Raji (cell line): ENCODE measurements around the gene TAMM41.

Experiments
- POLR2A ChIP-seq: IDR thresholded peaks from 2 replicates; pipeline ENCODE4 v1.6.1; 2011; ENCODE audit warnings: low read depth, low read length, control low read depth; ENCODE audit not compliant: insufficient read depth

The TAMM41 gene

GRCh38 chr3:11846281-11847266 is at the start of gene TAMM41:
Gene TAMM41 (minus strand): TSS chr3:11846885. CDS start chr3:11846636, 249 bp downstream.
- TF ChIP-seq POLR2A = peak; percentile 96

- no peak for TF ChIP-seq POLR2A
Observed at GRCh38 chr3:11878837-11879236, 32.2 kb upstream of the TAMM41 start.

DNA sequence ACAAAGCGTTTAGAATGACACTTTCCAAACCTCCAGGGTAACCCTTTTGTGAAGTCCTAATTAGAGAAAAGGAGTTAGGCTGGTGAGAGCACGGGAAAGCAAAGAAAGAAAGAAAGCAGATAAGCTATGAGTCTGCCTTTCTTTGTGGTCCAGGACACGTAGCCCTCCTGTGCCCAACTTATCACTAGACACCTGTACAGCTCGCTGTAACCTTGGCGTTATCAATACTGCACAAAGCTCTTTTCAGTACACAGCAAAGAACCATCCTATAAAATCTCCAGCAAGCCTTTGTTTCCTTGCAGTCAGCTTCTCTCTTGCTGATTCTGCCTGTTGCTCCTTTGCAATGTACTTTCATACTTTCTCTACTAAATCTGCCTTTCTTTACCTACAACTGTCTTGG is 6.8 kb upstream of the TAMM41 start:
- TF ChIP-seq POLR2A = no peak

DNA sequence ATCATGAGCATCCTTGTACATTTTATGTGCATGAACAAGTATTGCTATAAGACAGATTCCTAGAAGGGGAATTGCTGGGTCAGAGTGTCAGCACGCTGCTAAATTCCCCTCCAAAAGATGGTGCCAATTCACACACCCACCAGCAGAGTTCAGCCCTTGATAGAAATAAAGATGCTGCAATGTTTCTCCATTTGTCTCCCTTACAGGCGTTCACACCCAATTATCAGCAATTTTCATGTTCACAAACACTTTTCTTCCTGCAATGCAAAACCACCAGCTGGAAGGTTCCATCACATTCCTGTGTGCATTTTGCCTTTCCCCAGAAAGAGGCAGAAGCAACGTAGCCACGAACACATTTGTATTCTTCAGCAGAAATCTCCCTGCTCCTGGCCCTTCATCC is 3.3 kb upstream of the TAMM41 start:
- TF ChIP-seq POLR2A = no peak

DNA sequence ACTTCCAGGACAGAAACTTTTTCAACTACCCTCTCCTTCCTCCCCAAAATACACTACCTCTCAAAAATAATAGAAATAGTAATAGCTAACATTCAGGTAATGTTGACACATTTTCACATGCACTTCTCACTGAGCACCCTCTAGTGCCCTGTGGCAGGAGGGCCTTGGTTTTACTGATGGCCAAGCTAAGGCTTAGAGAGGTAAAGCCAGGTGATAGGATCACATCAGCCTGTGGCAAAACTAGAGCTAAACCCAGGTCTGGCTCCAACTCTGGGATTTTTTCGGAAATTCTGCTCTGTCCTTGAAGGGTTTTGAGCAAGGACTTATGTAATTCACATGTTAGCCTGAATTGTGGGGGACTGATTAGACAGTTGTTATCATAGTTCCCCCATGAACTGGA is 922 bp upstream of the TAMM41 start:
- TF ChIP-seq POLR2A = no peak

DNA sequence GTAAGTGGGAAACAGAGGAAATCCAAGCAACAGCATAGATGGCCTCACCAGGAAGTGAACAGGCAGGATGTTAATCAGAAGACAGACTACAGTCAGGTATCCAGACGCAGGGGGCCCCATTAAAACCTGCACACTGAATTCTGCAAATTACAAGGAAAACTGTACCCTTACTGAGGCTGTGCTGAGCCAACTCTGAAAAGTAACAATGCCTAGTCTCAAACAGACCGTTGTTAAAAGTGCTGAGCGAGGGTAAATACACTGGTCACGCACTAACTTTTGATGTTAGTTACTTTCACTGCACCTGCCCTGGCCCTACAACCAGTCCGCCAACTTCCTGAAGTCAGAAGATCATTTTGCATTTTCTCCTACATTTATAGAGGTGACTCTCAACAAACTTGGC is 1.0 kb downstream of the TAMM41 start:
- no peak for TF ChIP-seq POLR2A

DNA sequence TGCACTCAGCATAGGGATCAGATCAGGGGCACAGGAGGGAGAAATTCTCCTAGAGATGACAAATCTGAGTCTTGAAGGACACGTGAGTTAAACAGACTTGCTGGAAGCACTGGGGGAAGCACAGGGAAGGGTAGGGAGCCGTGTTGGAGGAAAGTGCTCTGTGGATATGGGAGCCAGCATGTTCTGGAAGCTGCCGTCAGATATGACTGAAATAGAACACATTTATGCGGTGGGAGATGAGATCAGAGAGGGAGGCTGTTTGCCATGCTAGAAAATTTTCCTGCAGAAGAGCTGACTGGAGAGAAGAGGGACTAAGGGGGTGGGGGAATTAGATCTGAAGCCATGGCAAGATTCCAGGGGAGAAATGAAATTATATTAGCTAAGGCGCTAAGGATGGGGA is 1.8 kb downstream of the TAMM41 start:
- TF ChIP-seq POLR2A = no peak

DNA sequence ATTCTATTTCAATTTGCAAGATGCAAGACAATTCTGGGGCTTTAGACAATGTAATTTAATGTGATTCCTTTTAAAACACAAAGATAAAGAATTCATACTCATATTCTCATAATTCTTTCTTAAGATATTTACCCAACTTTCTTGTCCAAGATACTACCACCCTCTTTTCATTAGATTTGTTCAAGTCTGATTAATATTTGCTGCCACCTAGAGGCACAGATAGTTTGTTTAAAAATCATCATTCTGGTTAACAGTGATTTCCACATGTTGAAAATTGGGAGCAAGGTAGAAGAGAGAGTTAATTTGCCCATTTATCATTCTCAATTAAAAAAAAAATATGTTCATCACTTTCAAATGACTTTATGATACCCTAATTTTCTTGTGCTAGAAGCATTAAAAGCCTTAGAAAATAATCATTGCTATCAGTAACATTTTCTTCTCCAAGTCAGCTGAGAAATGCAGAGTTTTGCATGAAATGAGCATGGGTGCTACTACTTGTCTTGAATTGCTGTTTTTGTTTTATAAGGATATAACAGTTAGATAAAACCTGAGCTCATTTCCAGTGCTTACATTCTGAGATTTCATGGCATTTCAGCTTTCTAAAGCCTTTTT is 11.6 kb downstream of the TAMM41 start:
- TF ChIP-seq POLR2A = no peak

GRCh38 chr3:11832981-11833905 is 13.4 kb downstream of the TAMM41 start:
- no peak for TF ChIP-seq POLR2A

- TF ChIP-seq POLR2A = no peak
Observed at GRCh38 chr3:11829416-11829815, 17.3 kb downstream of the TAMM41 start.

- no peak for TF ChIP-seq POLR2A
Observed at GRCh38 chr3:11826628-11827265, 19.9 kb downstream of the TAMM41 start.

- TF ChIP-seq POLR2A = no peak
Observed at GRCh38 chr3:11825301-11825700, 21.4 kb downstream of the TAMM41 start.

DNA sequence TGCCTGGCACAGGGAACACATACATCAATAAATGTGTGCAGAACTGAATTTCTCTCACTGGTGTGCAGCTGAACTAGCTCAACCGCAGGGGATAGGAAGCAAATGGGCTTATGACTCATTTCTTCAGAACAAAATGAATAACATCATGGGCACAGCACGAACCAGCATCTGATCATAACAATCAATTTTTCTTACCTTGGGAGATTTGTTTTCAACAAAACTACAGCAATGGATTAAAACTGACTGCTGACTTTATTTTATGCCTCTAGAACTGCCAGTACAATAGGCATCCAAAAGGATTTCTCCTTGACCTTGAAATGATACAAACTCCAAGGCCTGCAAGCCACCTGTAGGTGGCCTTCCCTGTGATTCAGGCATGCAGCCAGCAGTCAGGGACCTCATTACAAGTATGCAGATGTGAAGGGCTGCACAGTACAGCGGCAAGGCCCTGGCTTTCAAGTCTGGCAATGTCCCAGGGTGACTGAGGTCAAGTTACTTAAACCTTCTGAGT is 26.1 kb downstream of the TAMM41 start:
- TF ChIP-seq POLR2A = no peak

DNA sequence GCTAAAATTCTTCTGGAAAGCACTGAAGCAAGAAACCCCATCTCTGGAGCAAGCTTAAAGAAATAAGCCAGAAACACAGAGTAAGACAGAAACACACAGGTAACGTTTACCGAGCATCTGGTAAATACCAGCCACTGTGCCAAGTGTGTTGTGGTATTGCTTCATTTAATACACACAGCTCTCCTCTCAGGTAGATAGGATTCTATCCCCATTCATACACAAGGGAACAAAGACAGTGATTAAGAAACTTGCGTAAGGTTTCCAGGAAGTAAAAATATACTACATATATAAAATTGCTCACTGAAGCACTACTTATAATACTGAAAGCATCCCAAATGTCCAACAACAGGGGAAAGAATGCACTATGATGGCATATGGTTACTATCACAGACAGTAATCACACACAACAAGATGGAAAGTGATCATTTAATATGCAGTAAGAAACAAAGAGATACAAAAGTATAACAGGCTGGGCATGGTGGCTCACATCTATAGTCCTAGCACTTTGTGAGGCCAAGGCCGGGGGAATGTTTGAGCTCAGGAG is 27.5 kb downstream of the TAMM41 start:
- TF ChIP-seq POLR2A = no peak

DNA sequence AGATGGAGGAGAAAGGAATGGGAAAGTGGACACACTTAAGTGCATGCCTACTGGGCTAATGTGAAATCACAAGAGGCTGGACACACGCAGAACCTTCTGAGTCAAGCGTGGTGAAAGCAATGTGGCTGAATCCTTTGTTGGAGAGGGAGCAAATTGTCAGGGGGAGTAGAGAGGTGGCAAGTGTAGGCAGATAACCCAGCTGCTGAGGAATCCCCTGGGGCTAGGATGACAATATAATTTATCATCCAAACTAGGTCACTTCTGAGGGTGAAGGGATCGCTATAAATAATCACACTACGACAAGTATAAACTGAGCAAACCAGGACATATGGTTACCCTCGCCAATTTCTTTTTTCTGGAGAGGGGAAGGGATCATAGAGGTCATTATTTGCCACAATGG is 28.7 kb downstream of the TAMM41 start:
- TF ChIP-seq POLR2A = no peak

DNA sequence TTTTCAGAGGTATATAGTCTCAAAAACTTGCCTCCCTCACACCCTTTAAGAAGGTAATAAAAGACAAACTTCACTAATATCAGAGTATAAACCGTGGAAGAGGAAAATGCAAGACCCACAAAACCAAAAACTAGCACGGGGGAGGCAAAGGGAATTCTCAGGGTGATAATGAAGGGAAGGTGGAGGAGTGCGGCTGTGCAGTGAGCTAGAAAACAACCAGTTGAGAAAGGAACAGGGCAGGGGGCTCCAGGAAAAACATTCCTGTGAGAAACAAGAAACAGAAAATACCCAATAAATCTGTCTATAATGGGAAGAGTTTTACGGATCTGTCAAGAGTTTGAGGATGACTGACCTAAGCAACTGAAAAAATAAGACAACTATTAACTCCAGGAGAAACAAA is 31.6 kb downstream of the TAMM41 start:
- TF ChIP-seq POLR2A = no peak
